Lung (tissue), 12 donors: ENCODE results near the gene NFKBIE. TPM values are rescaled to one million over a fixed set of nuclear protein-coding genes. Genes with fewer than 3 reads are reported as not detected.

Experiments
- ATAC-seq: fragments of 200-7000 bp; cut with Tn5 transposase; one replicate; pipeline ENCODE4 v1.9.1; 2020; ENCODE audit warnings: moderate number of reproducible peaks; ENCODE audit not compliant: insufficient read depth, low FRiP score
- DNase-seq, 3 donors: peaks; one replicate each; pipeline ENCODE4 v3.0.0-alpha.2; 2013 to 2017
- H3K27ac ChIP-seq, 2 donors: one replicate each; pipeline ENCODE4 v1.5.1; 2013; ENCODE audit warnings: mild to moderate bottlenecking in 2 of 2, moderate library complexity in 2 of 2, control low read depth in 1 of 2, inconsistent platforms in 1 of 2, low read depth in 1 of 2, low read length in 1 of 2
- H3K27me3 ChIP-seq, 3 donors: one replicate each; pipeline ENCODE4 v1.5.1; 2013; ENCODE audit warnings: low read length in 2 of 3; ENCODE audit not compliant: control insufficient read depth in 3 of 3, insufficient read depth in 3 of 3
- H3K36me3 ChIP-seq, 4 donors: one replicate each; pipeline ENCODE4 v1.5.1; 2013; ENCODE audit warnings: low read length in 4 of 4, mild to moderate bottlenecking in 1 of 4, moderate library complexity in 1 of 4; ENCODE audit not compliant: control insufficient read depth in 4 of 4, insufficient read depth in 4 of 4
- H3K4me1 ChIP-seq, 5 donors: one replicate each; pipeline ENCODE4 v1.5.1; 2013; ENCODE audit warnings: low read length in 5 of 5, mild to moderate bottlenecking in 2 of 5, moderate library complexity in 1 of 5; ENCODE audit not compliant: control insufficient read depth in 5 of 5, insufficient read depth in 5 of 5
- H3K4me3 ChIP-seq: one replicate; pipeline ENCODE4 v1.5.1; 2013; ENCODE audit warnings: mild to moderate bottlenecking, control low read depth, moderate library complexity
- H3K9ac ChIP-seq, 2 donors: one replicate each; pipeline ENCODE4 v1.5.1; 2013; ENCODE audit warnings: low read length in 2 of 2, control low read depth in 1 of 2; ENCODE audit not compliant: insufficient read depth in 1 of 2
- H3K9me3 ChIP-seq, 4 donors: one replicate each; pipeline ENCODE4 v1.5.1; 2013; ENCODE audit warnings: low read length in 3 of 4, mild to moderate bottlenecking in 1 of 4, moderate library complexity in 1 of 4; ENCODE audit not compliant: control insufficient read depth in 4 of 4, insufficient read depth in 3 of 4
- CTCF ChIP-seq: IDR thresholded peaks from 2 replicates; pipeline ENCODE4 v1.5.1; 2012; ENCODE audit warnings: mild to moderate bottlenecking; ENCODE audit errors: control extremely low read depth, extremely low read depth
- WGBS, 2 donors: extraction: QIAGEN DNeasy Blood & Tissue Kit; methylation state at CpG; one replicate each; pipeline ENCODE4 v1.1.7; 2013; 5-methylcytosine and 5-hydroxymethylcytosine counted together
- polyA plus RNA-seq, 2 donors: library from polyadenylated mRNA; stranded (reverse); fragments of 200-250 nt; gene quantifications; one replicate each; pipeline ENCODE4 v1.2.1, GENCODE V29; 2013
- total RNA-seq, 2 donors: library from RNA; depleted of rRNA in 1 of 2; stranded (reverse); fragments of >200 nt in 1 of 2; gene quantifications; one replicate each; pipeline ENCODE4 v1.2.1, GENCODE V29; 2014 to 2021
- donor health status: control.
- donor health status: control.
- donor health status: Bipolar disorder and iron deficiency.
- donor health status: healthy.
- donor health status: DM: yes; HTN: yes; CAD: no.

The NFKBIE gene
- total and polyA plus RNA-seq, 4 donors: 13.1 to 40.6 (median 20.4) TPM

DNA sequence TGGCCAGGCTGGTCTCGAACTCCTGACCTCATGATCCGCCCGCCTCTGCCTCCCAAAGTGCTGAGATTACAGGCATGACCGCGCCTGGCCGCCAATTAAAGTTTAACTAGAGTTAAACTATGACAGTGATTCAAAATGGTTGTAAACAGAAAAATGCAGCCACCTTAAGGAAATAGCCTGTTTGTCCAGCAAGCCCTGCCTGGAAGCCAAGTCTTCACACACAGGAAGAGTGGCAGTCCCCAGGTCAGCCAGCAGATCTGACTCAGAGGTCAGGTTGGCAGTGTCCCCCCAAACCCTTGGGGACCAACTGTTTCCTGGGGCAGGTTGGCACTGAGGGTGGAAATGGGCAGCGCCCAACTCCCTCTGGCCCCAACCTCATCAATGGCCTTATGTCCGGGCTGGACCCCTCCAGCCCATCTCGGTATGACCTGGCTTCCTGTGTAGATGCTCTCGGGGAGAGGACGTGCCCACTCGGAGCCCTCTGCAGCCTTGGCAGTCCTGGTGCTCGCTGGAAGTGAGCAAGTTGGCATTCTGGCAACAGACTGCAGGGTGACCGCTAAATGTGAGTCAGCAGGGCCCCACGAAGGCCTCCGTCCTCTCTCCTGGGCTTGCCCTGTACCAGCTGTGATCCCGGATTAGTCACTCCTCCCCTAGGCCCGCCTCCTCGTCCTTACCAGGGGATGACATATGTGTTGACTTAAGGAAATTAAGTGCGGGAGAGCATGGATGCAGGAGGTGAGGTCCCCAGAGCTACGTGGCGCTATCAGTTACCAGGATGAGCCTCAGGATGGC is 28.1 kb downstream of the NFKBIE start:
- TF ChIP-seq CTCF: no peak
- peaks cover 0 to 20% (median 7%) of the 10 kb centered on the region in 5 donors for H3K4me1 ChIP-seq
- ATAC-seq: peak; percentile 93
- no peaks in the 10 kb centered on the region for H3K9me3 ChIP-seq
- peak; percentile 83 to 87 (median 84) for DNase-seq
- H3K9ac ChIP-seq: peak overlapping the region; percentile 31 to 84
- H3K36me3 ChIP-seq: peaks cover 0 to 4% (median 0%) of the 10 kb centered on the region in 4 donors
- no peaks in the 10 kb centered on the region for H3K27me3 ChIP-seq
- H3K27ac ChIP-seq: peak overlapping the region; percentile 95 to 96
- WGBS, 2 donors: 30 to 36% methylated on average over 22 of the region's 22 CpGs
- H3K4me3 ChIP-seq: peak overlapping the region; percentile 58

DNA sequence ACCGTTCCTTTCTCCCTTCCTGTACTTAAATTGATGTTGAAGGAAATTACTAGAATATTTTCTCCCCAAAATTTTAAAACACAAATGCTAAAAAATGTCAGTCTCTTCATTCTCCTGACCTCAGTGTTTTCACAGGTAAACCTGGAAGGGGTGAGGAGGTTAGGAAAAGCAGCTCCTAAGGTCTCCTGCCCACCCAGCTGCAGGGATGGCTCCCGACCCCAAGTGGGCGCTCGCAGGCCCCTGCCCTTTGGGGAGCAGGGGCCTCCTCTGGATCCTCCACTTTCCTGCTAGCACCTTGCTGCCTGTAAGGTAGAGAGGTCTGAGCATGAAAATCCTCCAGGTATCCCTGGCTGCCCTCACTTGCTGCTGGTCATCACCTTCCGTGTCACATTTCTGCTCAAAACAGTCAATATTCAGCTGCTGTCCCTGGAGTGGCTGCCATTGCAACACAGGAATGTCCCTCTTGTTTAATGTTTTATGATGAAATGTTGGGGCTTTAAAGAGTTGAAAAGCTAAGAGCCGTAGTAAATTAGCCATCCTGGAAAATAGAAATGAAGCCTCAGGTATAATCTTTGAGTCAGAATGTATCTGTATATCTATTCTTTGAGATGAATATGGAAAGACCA is 29.3 kb downstream of the NFKBIE start:
- Histone ChIP-seq H3K9me3 (no peaks in the 10 kb centered on the region), H3K9ac (no peak overlapping the region), H3K4me1 (peaks cover 0 to 20% (median 7%) of the 10 kb centered on the region in 5 donors), H3K27ac (no peak overlapping the region), H3K27me3 (no peaks in the 10 kb centered on the region), H3K36me3 (peaks cover 0 to 12% (median 0%) of the 10 kb centered on the region in 4 donors), H3K4me3 (no peak overlapping the region)
- 69 to 77% methylated on average over 6 of the region's 6 CpGs for WGBS, 2 donors
- DNase-seq (no peak), ATAC-seq (no peak)
- TF ChIP-seq CTCF: no peak

- DNase-seq: no peak
- peaks cover 0 to 20% (median 7%) of the 10 kb centered on the region in 5 donors for H3K4me1 ChIP-seq
These were observed 30.1 kb downstream of the NFKBIE start for GRCh38 chr6:44235269-44235668.

More at GRCh38 chr6:44235269-44235668, 30.1 kb downstream of the NFKBIE start:
- H3K27me3 ChIP-seq: no peaks in the 10 kb centered on the region
- peaks cover 0 to 14% (median under 1%) of the 10 kb centered on the region in 4 donors for H3K36me3 ChIP-seq
- no peak overlapping the region for H3K9ac ChIP-seq
- TF ChIP-seq CTCF: no peak
- 48 to 72% methylated on average over 6 of the region's 6 CpGs for WGBS, 2 donors
- H3K9me3 ChIP-seq: no peaks in the 10 kb centered on the region
- no peak overlapping the region for H3K4me3 ChIP-seq
- peak overlapping the region; percentile 52 to 55 for H3K27ac ChIP-seq
- ATAC-seq: no peak
